PC-9 (cell line): Measurements from ENCODE around the gene ANK2.

Source experiments
- CTCF ChIP-seq: fragments of 200-600 bp; sonication (generic); conservative IDR thresholded peaks from 2 replicates; pipeline ENCODE4 v1.6.1; 2017; ENCODE audit warnings: mixed run types, antibody characterized with exemption, mild to moderate bottlenecking, moderate library complexity
- EZH2 ChIP-seq: fragments of 200-600 bp; sonication (generic); IDR thresholded peaks from 2 replicates; pipeline ENCODE4 v1.8.0; 2017; ENCODE audit warnings: antibody characterized with exemption, low read depth

- no peak for TF ChIP-seq EZH2
- no peak for TF ChIP-seq CTCF
These were observed 1.9 kb downstream of the ANK2 start for GRCh38 chr4:113051361-113051760.
